ENCODE results near the gene IL16. TPM values are rescaled to one million over a fixed set of nuclear protein-coding genes. Genes with fewer than 3 reads are reported as not detected.

IL16 gene
- total and polyA plus RNA-seq, 9 of the 15 experiments (the other 6 are each of a cell fraction or from before 2014, with no cell fraction given), result 1.4 to 18.8 (median 10.6) TPM

DNA sequence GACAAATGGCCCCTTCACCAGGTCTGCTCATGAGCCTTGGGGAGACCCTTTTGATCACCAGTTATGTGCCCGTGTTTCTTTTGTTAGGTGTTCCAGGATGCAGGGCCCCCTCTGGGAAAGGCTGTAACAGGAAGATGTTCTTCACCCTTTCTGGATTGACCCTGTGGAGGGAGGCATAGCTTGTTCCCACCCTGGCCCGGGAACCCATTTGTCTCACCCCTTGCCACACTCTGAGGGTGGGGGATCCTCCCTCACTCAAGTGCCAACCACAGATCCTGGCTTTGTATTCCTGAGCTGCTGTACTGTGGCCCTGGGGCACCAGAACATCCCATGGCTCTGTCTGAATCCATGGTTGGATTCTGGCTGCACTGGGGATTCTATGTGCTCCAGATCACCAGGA, 18.9 kb downstream of the IL16 start:
- Histone ChIP-seq H2AFZ (ENCODE audit: low read depth, low read length) (no peak overlapping the region), H3K4me1 (replicated peaks in 1 of 2; ENCODE audit: control insufficient read depth in 2 of 2, insufficient read depth in 2 of 2, low read length in 2 of 2) (no peaks in the 10 kb centered on the region), H3K9me1 (ENCODE audit: control insufficient read depth, insufficient read depth, low read length) (no peaks in the 10 kb centered on the region), H3K79me2 (ENCODE audit: control insufficient read depth, insufficient read depth, low read length) (no peaks in the 10 kb centered on the region), H3K9ac (ENCODE audit: insufficient read depth in 1 of 2, low read depth in 2 of 2, low read length in 2 of 2) (no peak overlapping the region), H3K27ac (ENCODE audit: extremely low read depth, low read depth, low read length) (no peak overlapping the region), H3K4me2 (ENCODE audit: insufficient read depth, low read length) (no peak overlapping the region), H3K4me3 (no peak overlapping the region), H4K20me1 (replicated peaks; ENCODE audit: control insufficient read depth, insufficient read depth, low read length) (no peaks in the 10 kb centered on the region), H3K9me3 (replicated peaks; ENCODE audit: control insufficient read depth, insufficient read depth, low read depth, low read length) (no peaks in the 10 kb centered on the region), H3K36me3 (ENCODE audit: control insufficient read depth, insufficient read depth, low read length) (no peaks in the 10 kb centered on the region), H3K27me3 (ENCODE audit: control insufficient read depth in 2 of 2, insufficient read depth in 2 of 2, low read length in 2 of 2) (no peaks in the 10 kb centered on the region)
- TF ChIP-seq U2AF2 (optimal IDR thresholded peaks at IDR 0.05; ENCODE audit: low read depth, low read length) (no peak), ZNF780A (CRISPR knock-in tag; IDR thresholded peaks at IDR 0.05) (no peak), ZNF3 (CRISPR knock-in tag; IDR thresholded peaks at IDR 0.05) (no peak), ZNF584 (CRISPR knock-in tag; IDR thresholded peaks at IDR 0.05; ENCODE audit: low read depth) (no peak), CREM (IDR thresholded peaks at IDR 0.05; ENCODE audit: low read depth) (no peak), ILK (tag; IDR thresholded peaks at IDR 0.05; ENCODE audit: borderline replicate concordance, low read depth) (no peak), ATF1 (CRISPR knock-in tag; IDR thresholded peaks at IDR 0.05) (no peak), ATF1 (tag; IDR thresholded peaks at IDR 0.05) (no peak), EP300 (IDR thresholded peaks at IDR 0.05; ENCODE audit: low read length) (no peak), SRSF3 (IDR thresholded peaks at IDR 0.05; ENCODE audit: insufficient read depth, low read length) (no peak)
- DNase-seq (ENCODE audit: extremely low read depth in 1 of 4, low spot score in 3 of 4), result no peak
- POLR2A ChIA-PET, result interaction anchor here (0.6 to 0.8 kb wide), 3 partner anchors 13 to 58 kb away, joined by 3 to 5 read pairs (median 3); no protein-coding TSS in a partner anchor
- FAIRE-seq, result no peak
- WGBS (ENCODE audit: insufficient coverage, low coverage, missing lambda C conversion rate), result 29% methylated on average over 2 of the region's 2 CpGs
- no peak for ATAC-seq
- intact Hi-C loops (cut with micrococcal nuclease) (no loop called here), in situ Hi-C loops (cut with MboI) (no loop called here)
- CTCF ChIA-PET (ENCODE audit: low intra/inter-chr PET ratio), result no interaction called here
- no TSS peak for BruUV-seq (replicated peaks)
